Osteoblast (primary cell): ENCODE measurements around the gene TTN. TPM values are rescaled to one million over a fixed set of nuclear protein-coding genes. Genes with fewer than 3 reads are reported as not detected.

ENCODE experiments used
- DNase-seq: peaks from one replicate; pipeline ENCODE4 v3.0.0; 2011; ENCODE audit warnings: low spot score, mixed read lengths; ENCODE audit not compliant: insufficient read length; ENCODE audit errors: missing footprints
- H2AFZ ChIP-seq: 2 replicates; pipeline ENCODE4 v1.6.0; 2011; ENCODE audit warnings: mild to moderate bottlenecking, low read length
- H3K27ac ChIP-seq: 2 replicates; pipeline ENCODE4 v1.5.1; 2011; ENCODE audit warnings: mild to moderate bottlenecking, low read depth, low read length, moderate library complexity
- H3K27me3 ChIP-seq: 2 replicates; pipeline ENCODE4 v1.6.0; 2012; ENCODE audit warnings: mild to moderate bottlenecking, control low read depth, inconsistent platforms, low read length, moderate library complexity; ENCODE audit not compliant: insufficient read depth
- H3K36me3 ChIP-seq: 2 replicates; pipeline ENCODE4 v1.5.1; 2011; ENCODE audit warnings: mild to moderate bottlenecking, low read length, control low read depth, moderate library complexity; ENCODE audit not compliant: insufficient read depth
- H3K4me1 ChIP-seq: 2 replicates; pipeline ENCODE4 v1.5.1; 2011; ENCODE audit warnings: mild to moderate bottlenecking, low read length, control low read depth, moderate library complexity; ENCODE audit not compliant: insufficient read depth
- H3K4me2 ChIP-seq: 2 replicates; pipeline ENCODE4 v1.6.0; 2011; ENCODE audit warnings: mild to moderate bottlenecking, low read length; ENCODE audit not compliant: insufficient read depth
- H3K4me3 ChIP-seq: fragments of 200-600 bp; sonication (generic); 3 replicates; pipeline ENCODE4 v1.5.1; 2012; ENCODE audit warnings: mild to moderate bottlenecking, low read length, inconsistent platforms; ENCODE audit not compliant: insufficient read depth
- H3K79me2 ChIP-seq: 2 replicates; pipeline ENCODE4 v1.6.0; 2012; ENCODE audit warnings: mild to moderate bottlenecking, low read length, control low read depth, inconsistent platforms; ENCODE audit not compliant: insufficient read depth
- H3K9me3 ChIP-seq: 2 replicates; pipeline ENCODE4 v1.5.1; 2011; ENCODE audit warnings: low read depth, low read length, control low read depth
- H4K20me1 ChIP-seq: 2 replicates; pipeline ENCODE4 v1.6.0; 2012; ENCODE audit warnings: mild to moderate bottlenecking, low read length, control low read depth; ENCODE audit not compliant: insufficient read depth
- total RNA-seq: library from RNA; depleted of rRNA; stranded (reverse); fragments of >200 nt; gene quantifications from 2 replicates; pipeline ENCODE4 v1.2.3, GENCODE V29; 2012
- TF ChIP-seq, protein P1 (sequence below): IDR thresholded peaks from 2 replicates; pipeline ENCODE4 v1.5.1; 2011; ENCODE audit warnings: mild to moderate bottlenecking, low read depth, low read length, moderate library complexity; ENCODE audit errors: extremely low read depth

TTN gene
- total RNA-seq, 1 donor = under 0.01 TPM

DNA sequence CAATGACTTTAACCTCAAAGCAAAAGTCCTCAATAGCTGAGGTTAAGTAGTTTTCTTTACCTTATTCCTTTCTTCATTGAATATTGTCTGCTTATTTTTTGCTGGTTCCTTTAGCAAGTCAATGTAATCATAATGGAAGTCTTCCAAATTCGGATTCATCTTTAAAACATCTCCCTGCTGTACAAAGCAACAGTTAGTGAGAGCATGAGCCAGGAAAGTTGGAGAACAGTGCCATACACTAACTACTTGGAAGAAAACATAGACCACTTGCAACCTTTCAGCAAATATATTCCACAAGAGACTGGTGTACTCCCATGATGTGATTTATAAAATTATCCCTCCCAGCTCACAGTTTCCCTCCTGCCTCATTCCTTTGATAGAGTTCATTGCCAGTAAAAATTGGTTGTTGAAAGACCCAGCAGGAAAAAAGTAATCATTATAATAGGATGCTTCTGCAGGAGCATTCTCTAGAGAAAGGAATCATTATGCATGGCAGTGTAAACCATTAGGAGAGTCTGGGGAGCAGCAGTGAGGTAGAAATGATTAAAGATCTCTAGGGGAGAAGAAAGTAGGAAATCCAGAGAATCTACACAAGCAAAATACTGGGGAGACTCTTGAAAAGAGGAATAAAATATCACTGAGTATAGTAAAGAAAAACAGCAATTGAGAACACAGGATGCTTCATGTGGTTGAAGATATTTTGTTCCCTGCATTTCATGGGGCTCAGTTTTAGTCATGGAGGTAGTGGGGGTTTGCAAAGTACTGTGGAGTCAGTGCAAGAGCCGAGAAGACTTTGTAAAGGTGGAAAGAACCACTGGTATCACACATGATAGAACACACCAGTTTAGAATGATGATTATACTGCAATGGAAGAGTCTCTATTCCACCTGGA lies 38.6 kb upstream of the TTN start:
- Histone ChIP-seq H3K36me3 (no peaks in the 10 kb centered on the region), H3K27me3 (no peaks in the 10 kb centered on the region), H3K27ac (no peak overlapping the region), H3K79me2 (no peaks in the 10 kb centered on the region), H3K4me2 (peak overlapping the region; percentile 0), H3K9me3 (no peaks in the 10 kb centered on the region), H4K20me1 (no peaks in the 10 kb centered on the region), H3K4me3 (no peak overlapping the region), H2AFZ (no peak overlapping the region), H3K4me1 (peaks cover 21% of the 10 kb centered on the region)
- DNase-seq = peak; percentile 72
- TF ChIP-seq, protein P1, sequence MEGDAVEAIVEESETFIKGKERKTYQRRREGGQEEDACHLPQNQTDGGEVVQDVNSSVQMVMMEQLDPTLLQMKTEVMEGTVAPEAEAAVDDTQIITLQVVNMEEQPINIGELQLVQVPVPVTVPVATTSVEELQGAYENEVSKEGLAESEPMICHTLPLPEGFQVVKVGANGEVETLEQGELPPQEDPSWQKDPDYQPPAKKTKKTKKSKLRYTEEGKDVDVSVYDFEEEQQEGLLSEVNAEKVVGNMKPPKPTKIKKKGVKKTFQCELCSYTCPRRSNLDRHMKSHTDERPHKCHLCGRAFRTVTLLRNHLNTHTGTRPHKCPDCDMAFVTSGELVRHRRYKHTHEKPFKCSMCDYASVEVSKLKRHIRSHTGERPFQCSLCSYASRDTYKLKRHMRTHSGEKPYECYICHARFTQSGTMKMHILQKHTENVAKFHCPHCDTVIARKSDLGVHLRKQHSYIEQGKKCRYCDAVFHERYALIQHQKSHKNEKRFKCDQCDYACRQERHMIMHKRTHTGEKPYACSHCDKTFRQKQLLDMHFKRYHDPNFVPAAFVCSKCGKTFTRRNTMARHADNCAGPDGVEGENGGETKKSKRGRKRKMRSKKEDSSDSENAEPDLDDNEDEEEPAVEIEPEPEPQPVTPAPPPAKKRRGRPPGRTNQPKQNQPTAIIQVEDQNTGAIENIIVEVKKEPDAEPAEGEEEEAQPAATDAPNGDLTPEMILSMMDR = no peak

DNA sequence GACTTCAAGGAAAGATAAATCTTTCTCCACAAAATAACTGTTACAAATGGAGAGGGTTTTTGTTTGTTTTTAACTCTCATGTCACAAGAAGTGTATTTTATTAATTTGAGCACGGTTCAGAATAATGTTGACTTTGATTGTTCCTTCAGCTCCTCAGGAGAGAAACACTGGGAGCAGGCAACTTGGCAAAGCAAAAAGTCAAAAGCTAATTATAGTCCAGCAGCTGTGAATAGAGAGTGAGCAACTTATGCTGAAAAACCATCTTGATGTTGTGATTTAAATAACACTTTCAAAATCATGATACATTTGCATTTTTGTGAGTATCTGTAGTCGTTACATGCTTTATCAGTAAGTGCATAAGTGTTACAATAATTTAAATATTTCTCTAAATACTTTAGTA lies 37.5 kb upstream of the TTN start:
- no peaks in the 10 kb centered on the region for H3K27me3 ChIP-seq
- H3K27ac ChIP-seq = no peak overlapping the region
- H3K9me3 ChIP-seq = no peaks in the 10 kb centered on the region
- no peak for DNase-seq
- no peaks in the 10 kb centered on the region for H3K79me2 ChIP-seq
- H2AFZ ChIP-seq = no peak overlapping the region
- H3K4me2 ChIP-seq = no peak overlapping the region
- peaks cover 21% of the 10 kb centered on the region for H3K4me1 ChIP-seq
- TF ChIP-seq, protein P1 = no peak
- no peaks in the 10 kb centered on the region for H3K36me3 ChIP-seq
- no peaks in the 10 kb centered on the region for H4K20me1 ChIP-seq
- no peak overlapping the region for H3K4me3 ChIP-seq

DNA sequence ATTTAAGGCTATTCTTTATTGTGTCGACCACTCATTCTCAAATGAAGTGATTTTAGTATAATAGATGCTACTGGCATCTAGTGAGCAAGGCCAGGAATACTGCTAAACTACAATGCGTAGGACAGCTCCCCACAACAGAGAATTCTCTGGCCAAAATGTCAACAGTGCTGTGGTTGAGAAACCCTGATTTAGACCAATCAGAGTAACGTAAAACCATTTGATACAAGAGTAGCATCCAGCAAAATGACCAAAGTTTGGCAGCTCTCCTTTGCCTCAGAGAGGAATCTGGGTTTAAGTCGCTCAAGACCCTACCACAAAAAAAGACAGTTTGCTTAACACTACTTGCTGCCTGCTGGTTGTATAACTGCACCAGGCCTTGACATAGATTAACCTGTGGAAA lies 37.0 kb upstream of the TTN start:
- H3K79me2 ChIP-seq = no peaks in the 10 kb centered on the region
- no peak overlapping the region for H3K4me2 ChIP-seq
- no peak overlapping the region for H2AFZ ChIP-seq
- no peaks in the 10 kb centered on the region for H3K36me3 ChIP-seq
- no peaks in the 10 kb centered on the region for H3K27me3 ChIP-seq
- H3K4me3 ChIP-seq = no peak overlapping the region
- H3K9me3 ChIP-seq = no peaks in the 10 kb centered on the region
- H3K27ac ChIP-seq = no peak overlapping the region
- H3K4me1 ChIP-seq = peaks cover 21% of the 10 kb centered on the region
- H4K20me1 ChIP-seq = no peaks in the 10 kb centered on the region
- TF ChIP-seq, protein P1 = no peak
- DNase-seq = peak; percentile 41

DNA sequence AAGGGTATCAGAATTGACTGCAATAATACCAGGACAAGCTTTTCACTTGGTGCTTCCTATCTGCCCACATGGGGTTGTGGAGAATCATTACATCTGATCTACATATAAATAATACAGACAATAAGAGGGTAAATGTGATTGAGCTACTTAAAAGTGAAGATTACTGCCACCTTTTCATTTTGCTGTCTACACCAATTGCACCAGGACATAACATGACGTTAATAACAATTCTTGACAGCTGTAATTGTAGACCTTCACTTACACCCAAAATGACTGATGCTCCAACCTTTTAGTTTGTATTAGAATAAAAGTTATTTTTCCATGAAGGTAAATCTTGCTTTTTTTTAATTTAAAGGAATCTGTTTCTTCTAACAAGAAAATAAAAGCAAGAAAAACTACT lies 36.5 kb upstream of the TTN start:
- Histone ChIP-seq H3K27ac (no peak overlapping the region), H3K36me3 (no peaks in the 10 kb centered on the region), H4K20me1 (no peaks in the 10 kb centered on the region), H2AFZ (no peak overlapping the region), H3K79me2 (no peaks in the 10 kb centered on the region), H3K4me3 (no peak overlapping the region), H3K9me3 (no peaks in the 10 kb centered on the region), H3K4me2 (no peak overlapping the region), H3K4me1 (peaks cover 21% of the 10 kb centered on the region), H3K27me3 (no peaks in the 10 kb centered on the region)
- no peak for DNase-seq
- TF ChIP-seq, protein P1 = no peak
